H9 (cell line): ENCODE results near the gene RTL3. TPM values are rescaled to one million over a fixed set of nuclear protein-coding genes. Genes with fewer than 3 reads are reported as not detected.

ENCODE experiments used
- DNase-seq: peaks from one replicate; pipeline ENCODE4 v3.0.0-alpha.2; 2017
- H2AFZ ChIP-seq: one replicate; pipeline ENCODE4 v1.6.1; 2013; ENCODE audit warnings: mild to moderate bottlenecking, low read length, control low read depth, moderate library complexity
- H2AK5ac ChIP-seq: 2 replicates; pipeline ENCODE4 v1.6.1; 2013; ENCODE audit warnings: low read length, control low read depth, mixed read lengths; ENCODE audit not compliant: insufficient read length
- H2BK120ac ChIP-seq: one replicate; pipeline ENCODE4 v1.6.1; 2013; ENCODE audit warnings: low read depth, mild to moderate bottlenecking, low read length, control low read depth, inconsistent platforms; ENCODE audit not compliant: poor library complexity, severe bottlenecking
- H2BK12ac ChIP-seq: 2 replicates; pipeline ENCODE4 v1.6.1; 2013; ENCODE audit warnings: low read length, control low read depth, mixed read lengths, low read depth; ENCODE audit not compliant: insufficient read length
- H2BK15ac ChIP-seq: 2 replicates; pipeline ENCODE4 v1.6.1; 2013; ENCODE audit warnings: low read depth, low read length, control low read depth
- H2BK20ac ChIP-seq: one replicate; pipeline ENCODE4 v1.6.1; 2013; ENCODE audit warnings: low read depth, mild to moderate bottlenecking, low read length, control low read depth, inconsistent platforms; ENCODE audit not compliant: poor library complexity, severe bottlenecking
- H2BK5ac ChIP-seq: 2 replicates; pipeline ENCODE4 v1.6.1; 2013; ENCODE audit warnings: low read length, control low read depth, mixed read lengths; ENCODE audit not compliant: insufficient read length
- H3K14ac ChIP-seq: 2 replicates; pipeline ENCODE4 v1.6.1; 2013; ENCODE audit warnings: low read length, control low read depth; ENCODE audit not compliant: insufficient read depth
- H3K18ac ChIP-seq: 2 replicates; pipeline ENCODE4 v1.6.1; 2013; ENCODE audit warnings: low read depth, mild to moderate bottlenecking, mixed read lengths, low read length, control low read depth; ENCODE audit not compliant: insufficient read length
- H3K23ac ChIP-seq: 2 replicates; pipeline ENCODE4 v1.6.1; 2013; ENCODE audit warnings: low read length, control low read depth, mixed read lengths, low read depth; ENCODE audit not compliant: insufficient read length
- H3K23me2 ChIP-seq: 2 replicates; pipeline ENCODE4 v1.6.1; 2013; ENCODE audit warnings: low read depth, mild to moderate bottlenecking, mixed read lengths, low read length, control low read depth; ENCODE audit not compliant: insufficient read length, poor library complexity, severe bottlenecking
- H3K27ac ChIP-seq: 2 replicates; pipeline ENCODE4 v1.5.1; 2013; ENCODE audit warnings: low read length, control low read depth, mixed read lengths, low read depth; ENCODE audit not compliant: insufficient read length
- H3K27me3 ChIP-seq: 2 replicates; pipeline ENCODE4 v1.6.1; 2013; ENCODE audit warnings: low read length, control low read depth, inconsistent platforms; ENCODE audit not compliant: insufficient read depth
- H3K4ac ChIP-seq: 2 replicates; pipeline ENCODE4 v1.6.1; 2013; ENCODE audit warnings: low read depth, mild to moderate bottlenecking, control low read depth, inconsistent platforms, low read length, moderate library complexity
- H3K4me1 ChIP-seq: 2 replicates; pipeline ENCODE4 v1.6.1; 2013; ENCODE audit warnings: low read length, control low read depth, inconsistent platforms; ENCODE audit not compliant: insufficient read depth
- H3K4me2 ChIP-seq: 2 replicates; pipeline ENCODE4 v1.6.1; 2013; ENCODE audit warnings: low read length, control low read depth, mixed read lengths; ENCODE audit not compliant: insufficient read length, insufficient read depth
- H3K56ac ChIP-seq: 2 replicates; pipeline ENCODE4 v1.6.1; 2013; ENCODE audit warnings: low read depth, mild to moderate bottlenecking, mixed read lengths, low read length, control low read depth; ENCODE audit not compliant: insufficient read length
- H3K79me1 ChIP-seq: 2 replicates; pipeline ENCODE4 v1.6.1; 2013; ENCODE audit warnings: low read depth, mild to moderate bottlenecking, moderate library complexity, low read length, control low read depth, inconsistent platforms; ENCODE audit not compliant: insufficient read depth, poor library complexity, severe bottlenecking
- H3K79me2 ChIP-seq: 2 replicates; pipeline ENCODE4 v1.6.1; 2013; ENCODE audit warnings: low read length, control low read depth, inconsistent platforms; ENCODE audit not compliant: insufficient read depth
- H3K9ac ChIP-seq: 2 replicates; pipeline ENCODE4 v1.6.1; 2013; ENCODE audit warnings: low read length, control low read depth, mixed read lengths; ENCODE audit not compliant: insufficient read length; ENCODE audit errors: extremely low read depth
- H3K9me3 ChIP-seq: one replicate; pipeline ENCODE4 v1.6.1; 2013; ENCODE audit warnings: low read depth, low read length, inconsistent platforms; ENCODE audit not compliant: control insufficient read depth
- H3T11ph ChIP-seq: one replicate; pipeline ENCODE4 v1.6.1; 2013; ENCODE audit warnings: mild to moderate bottlenecking, low read length, control low read depth, inconsistent platforms
- H4K20me1 ChIP-seq: one replicate; pipeline ENCODE4 v1.6.1; 2013; ENCODE audit not compliant: control insufficient read depth, insufficient read length, insufficient read depth
- H4K5ac ChIP-seq: 2 replicates; pipeline ENCODE4 v1.6.1; 2013; ENCODE audit warnings: low read depth, mild to moderate bottlenecking, mixed read lengths, low read length, control low read depth; ENCODE audit not compliant: insufficient read length
- H4K8ac ChIP-seq: replicated peaks from 2 replicates; pipeline ENCODE4 v1.6.1; 2013; ENCODE audit warnings: low read length, control low read depth, mixed read lengths, low read depth; ENCODE audit not compliant: insufficient read length
- H4K91ac ChIP-seq: 2 replicates; pipeline ENCODE4 v1.6.1; 2013; ENCODE audit warnings: low read depth, mild to moderate bottlenecking, moderate library complexity, mixed read lengths, low read length, control low read depth; ENCODE audit not compliant: insufficient read length
- H3K27ac Mint-ChIP-seq, 3 experiments: 2 replicates in 2 of 3; 3 replicates in 1 of 3; pipeline ENCODE4 v1.8.0; 2020 to 2021; ENCODE audit warnings: mixed read lengths in 3 of 3, mild to moderate bottlenecking in 1 of 3, moderate library complexity in 1 of 3
- H3K27me3 Mint-ChIP-seq: 2 replicates; pipeline ENCODE4 v1.8.0; 2021; ENCODE audit warnings: low read depth, mild to moderate bottlenecking, moderate library complexity, mixed read lengths
- H3K36me3 Mint-ChIP-seq, 3 experiments: 2 replicates in 2 of 3; 3 replicates in 1 of 3; pipeline ENCODE4 v1.8.0; 2020 to 2021; ENCODE audit warnings: low read depth in 3 of 3, mixed read lengths in 3 of 3; ENCODE audit not compliant: insufficient read depth in 1 of 3
- H3K4me1 Mint-ChIP-seq, 2 experiments: 2 replicates each; pipeline ENCODE4 v1.8.0; 2020; ENCODE audit warnings: mixed read lengths in 2 of 2
- H3K4me3 Mint-ChIP-seq, 2 experiments: 2 replicates in 1 of 2; 3 replicates in 1 of 2; pipeline ENCODE4 v1.8.0; 2020 to 2021; ENCODE audit warnings: mild to moderate bottlenecking in 2 of 2, mixed read lengths in 2 of 2, moderate library complexity in 1 of 2
- H3K9me3 Mint-ChIP-seq, 2 experiments: 2 replicates in 1 of 2; 3 replicates in 1 of 2; pipeline ENCODE4 v1.8.0; 2020; ENCODE audit warnings: mild to moderate bottlenecking in 2 of 2, mixed read lengths in 2 of 2, moderate library complexity in 1 of 2
- CTCF ChIP-seq: fragments of 200-600 bp; sonication (generic); conservative IDR thresholded peaks from 3 replicates; pipeline ENCODE4 v1.8.0; 2021; ENCODE audit warnings: antibody characterized with exemption, mild to moderate bottlenecking
- WGBS: extraction: QIAGEN DNeasy Blood & Tissue Kit; methylation state at CpG from one replicate; pipeline ENCODE4 v1.1.7; 2013; ENCODE audit warnings: missing lambda C conversion rate, low lambda C conversion rate, mixed read lengths; ENCODE audit not compliant: insufficient read length; ENCODE audit errors: extremely low coverage; 5-methylcytosine and 5-hydroxymethylcytosine counted together
- total RNA-seq: library from RNA; stranded (reverse); gene quantifications from 2 replicates; pipeline ENCODE4 v1.2.1, GENCODE V29; 2021

Gene RTL3
- total RNA-seq, 1 experiment from 2014 or later, result not detected

DNA sequence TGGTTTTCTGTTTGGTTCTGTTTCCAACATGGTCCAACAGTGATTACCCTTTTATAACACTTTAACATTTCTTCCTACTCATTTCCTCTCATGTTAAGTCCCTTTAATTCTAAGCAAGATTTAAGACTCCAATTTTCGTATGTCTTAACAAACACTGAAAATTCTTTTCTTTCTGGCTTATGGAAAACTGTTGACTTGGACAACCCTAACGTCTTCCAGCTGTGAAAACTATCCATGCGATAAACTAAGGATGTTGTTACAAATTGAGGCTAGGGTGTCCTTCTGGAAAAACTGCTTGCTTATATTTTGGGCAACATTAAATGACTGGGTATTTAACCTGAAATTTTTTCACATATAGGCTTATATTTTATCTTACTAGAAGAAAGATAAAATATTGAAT, 33.9 kb upstream of the RTL3 start:
- Histone ChIP-seq H3K27me3 (no peaks in the 10 kb centered on the region), H3K18ac (no peak overlapping the region), H3K4me2 (no peak overlapping the region), H3K4me1 (no peaks in the 10 kb centered on the region), H2BK20ac (no peak overlapping the region), H3K9me3 (peaks cover 7% of the 10 kb centered on the region), H2AK5ac (no peak overlapping the region), H3K14ac (no peak overlapping the region), H3K9ac (no peak overlapping the region), H4K91ac (no peak overlapping the region), H4K8ac (no peak overlapping the region), H3K79me2 (no peaks in the 10 kb centered on the region), H3K23me2 (no peaks in the 10 kb centered on the region), H2BK120ac (no peak overlapping the region), H2AFZ (no peak overlapping the region), H3K79me1 (no peaks in the 10 kb centered on the region), H3K23ac (no peak overlapping the region), H4K20me1 (no peaks in the 10 kb centered on the region), H2BK5ac (no peak overlapping the region), H3K4ac (no peak overlapping the region), H3K56ac (no peak overlapping the region), H3K27ac (no peak overlapping the region), H4K5ac (no peak overlapping the region), H3T11ph (no peak overlapping the region), H2BK15ac (no peak overlapping the region), H2BK12ac (no peak overlapping the region)
- WGBS, result no CpG with 5 or more reads among the region's 3 CpGs
- no peak for TF ChIP-seq CTCF
- Mint-ChIP-seq H3K27me3 (no peaks in the 10 kb centered on the region), H3K4me1 (no peaks in the 10 kb centered on the region), H3K9me3 (peaks cover 65 to 77% of the 10 kb centered on the region in 2 experiments), H3K36me3 (peaks cover 0 to 2% (median 0%) of the 10 kb centered on the region in 3 experiments; a peak in 3 of 7 replicates), H3K27ac (no peak overlapping the region), H3K4me3 (no peak overlapping the region)
- no peak for DNase-seq
